H1 (cell line): Measurements from ENCODE around the gene AHI1. TPM values are rescaled to one million over a fixed set of nuclear protein-coding genes. Genes with fewer than 3 reads are reported as not detected.
"Not testable (repeated sequence)": the region's sequence is repeated elsewhere in the genome, so short reads cannot be mapped to it uniquely, and the experiment has no call there.

Experiments used
- CTCF ChIA-PET: fragments of 300-600 bp; sonication (Branson Sonifier 250); formaldehyde crosslinking; loops from one replicate; lab custom pipeline; 2021; ENCODE audit not compliant: partially characterized antibody; lab: Charles Lee
- POLR2A ChIA-PET: fragments of 300-600 bp; sonication (Branson Sonifier 250); formaldehyde crosslinking; loops from one replicate; lab custom pipeline; 2021; ENCODE audit warnings: inconsistent platforms; ENCODE audit not compliant: partially characterized antibody; lab: Charles Lee
- DNase-seq, 2 experiments: peaks; one replicate each; pipeline versions ENCODE4 v3.0.0 to v3.0.0-alpha.2; 2010 to 2022; ENCODE audit warnings: low spot score in 2 of 2, low read depth in 1 of 2, mixed read lengths in 1 of 2
- FAIRE-seq: peaks from 2 replicates; lab custom pipeline; 2011; peaks lifted over from hg19 to GRCh38; lab: Jason Lieb, UNC
- H2AFZ ChIP-seq: 2 replicates; pipeline ENCODE4 v1.8.1; 2012; ENCODE audit warnings: low read length, inconsistent platforms
- H2AK5ac ChIP-seq: 2 replicates; pipeline ENCODE4 v1.6.1; 2013; ENCODE audit warnings: low read depth, low read length
- H2BK120ac ChIP-seq: replicated peaks from 2 replicates; pipeline ENCODE3; 2013; ENCODE audit warnings: low read depth, low read length, inconsistent platforms
- H2BK12ac ChIP-seq: 2 replicates; pipeline ENCODE4 v1.6.1; 2013; ENCODE audit warnings: low read depth, low read length
- H2BK15ac ChIP-seq: 2 replicates; pipeline ENCODE4 v1.6.1; 2013; ENCODE audit warnings: low read length
- H2BK20ac ChIP-seq: 2 replicates; pipeline ENCODE4 v1.6.1; 2013; ENCODE audit warnings: low read length
- H2BK5ac ChIP-seq: 2 replicates; pipeline ENCODE4 v1.6.1; 2013; ENCODE audit warnings: low read depth, low read length
- H3K14ac ChIP-seq: 2 replicates; pipeline ENCODE4 v1.6.1; 2013; ENCODE audit warnings: inconsistent platforms; ENCODE audit not compliant: insufficient read length
- H3K18ac ChIP-seq: 2 replicates; pipeline ENCODE4 v1.6.1; 2013; ENCODE audit warnings: low read length; ENCODE audit errors: extremely low read depth
- H3K23ac ChIP-seq: 2 replicates; pipeline ENCODE4 v1.6.1; 2013; ENCODE audit warnings: inconsistent platforms; ENCODE audit not compliant: insufficient read length
- H3K23me2 ChIP-seq: 2 replicates; pipeline ENCODE4 v1.6.1; 2013; ENCODE audit warnings: low read depth, low read length
- H3K27ac ChIP-seq: 2 replicates; pipeline ENCODE4 v1.6.1; 2011; ENCODE audit warnings: low read depth, low read length, inconsistent platforms
- H3K27me3 ChIP-seq, 4 experiments: replicated peaks in 1 of 4; 1 replicate in 1 of 4; 2 replicates in 3 of 4; pipeline versions ENCODE4 v1.6.1 to v1.8.1; 2011 to 2013; ENCODE audit warnings: low read length in 3 of 4, mild to moderate bottlenecking in 3 of 4, inconsistent platforms in 2 of 4, mixed read lengths in 2 of 4, moderate library complexity in 1 of 4; ENCODE audit not compliant: control insufficient read depth in 3 of 4, insufficient read depth in 3 of 4; ENCODE audit errors: extremely low read depth in 1 of 4
- H3K36me3 ChIP-seq, 4 experiments: 2 replicates each; pipeline versions ENCODE4 v1.6.1 to v1.8.1; 2011 to 2013; ENCODE audit warnings: mild to moderate bottlenecking in 4 of 4, low read length in 3 of 4, moderate library complexity in 2 of 4, control low read depth in 1 of 4, inconsistent platforms in 1 of 4; ENCODE audit not compliant: insufficient read depth in 4 of 4, control insufficient read depth in 2 of 4
- H3K4ac ChIP-seq: replicated peaks from 2 replicates; pipeline ENCODE3; 2013; ENCODE audit warnings: low read length, low read depth, mixed read lengths, inconsistent platforms; ENCODE audit not compliant: insufficient read length
- H3K4me1 ChIP-seq, 4 experiments: replicated peaks in 1 of 4; 1 replicate in 1 of 4; 2 replicates in 3 of 4; pipeline versions ENCODE4 v1.6.1 to v1.8.1; 2011 to 2013; ENCODE audit warnings: low read length in 3 of 4, inconsistent platforms in 2 of 4, mixed read lengths in 1 of 4; ENCODE audit not compliant: insufficient read depth in 4 of 4, control insufficient read depth in 3 of 4
- H3K4me2 ChIP-seq, 2 experiments: 2 replicates each; pipeline versions ENCODE4 v1.6.1 to v1.8.1; 2011 to 2013; ENCODE audit warnings: low read depth in 2 of 2, low read length in 2 of 2, control low read depth in 1 of 2, inconsistent platforms in 1 of 2, mild to moderate bottlenecking in 1 of 2; ENCODE audit not compliant: insufficient read depth in 1 of 2
- H3K4me3 ChIP-seq, 4 experiments: fragments of 200-600, 300-600 bp in 1 of 4; sonication (generic), shearing (Covaris generic), sonication (Bioruptor Twin) in 1 of 4; 2 replicates each; pipeline versions ENCODE4 v1.5.1 to v1.8.1; 2011 to 2016; ENCODE audit warnings: low read length in 4 of 4, low read depth in 3 of 4, control low read depth in 2 of 4, inconsistent platforms in 2 of 4, mild to moderate bottlenecking in 2 of 4, mixed read lengths in 1 of 4, moderate library complexity in 1 of 4; ENCODE audit not compliant: insufficient read depth in 2 of 4; ENCODE audit errors: extremely low read depth in 1 of 4
- H3K56ac ChIP-seq: replicated peaks from 2 replicates; pipeline ENCODE3; 2013; ENCODE audit warnings: low read depth, mild to moderate bottlenecking, mixed read lengths, low read length, inconsistent platforms; ENCODE audit not compliant: insufficient read length
- H3K79me1 ChIP-seq: 2 replicates; pipeline ENCODE4 v1.6.1; 2013; ENCODE audit warnings: low read depth, low read length, control low read depth
- H3K79me2 ChIP-seq, 2 experiments: 2 replicates each; pipeline versions ENCODE4 v1.6.1 to v1.8.1; 2012 to 2013; ENCODE audit warnings: low read length in 2 of 2, mild to moderate bottlenecking in 2 of 2, inconsistent platforms in 1 of 2; ENCODE audit not compliant: insufficient read depth in 2 of 2, control insufficient read depth in 1 of 2
- H3K9ac ChIP-seq, 4 experiments: replicated peaks in 1 of 4; 1 replicate in 1 of 4; 2 replicates in 3 of 4; pipeline versions ENCODE4 v1.6.1 to v1.8.1; 2011 to 2013; ENCODE audit warnings: low read depth in 3 of 4, low read length in 3 of 4, control low read depth in 2 of 4, mild to moderate bottlenecking in 2 of 4, moderate library complexity in 2 of 4, inconsistent platforms in 1 of 4; ENCODE audit errors: extremely low read depth in 1 of 4
- H3K9me3 ChIP-seq, 2 experiments: 2 replicates each; pipeline versions ENCODE4 v1.6.1 to v1.8.1; 2012 to 2013; ENCODE audit warnings: mild to moderate bottlenecking in 2 of 2, moderate library complexity in 2 of 2, control low read depth in 1 of 2, inconsistent platforms in 1 of 2, low read depth in 1 of 2, low read length in 1 of 2, mixed read lengths in 1 of 2; ENCODE audit not compliant: insufficient read depth in 2 of 2
- H4K20me1 ChIP-seq, 2 experiments: replicated peaks in 1 of 2; 2 replicates each; pipeline versions ENCODE3 to v1.8.1; 2011 to 2013; ENCODE audit warnings: inconsistent platforms in 2 of 2, low read length in 2 of 2, mild to moderate bottlenecking in 1 of 2; ENCODE audit not compliant: insufficient read depth in 2 of 2, control insufficient read depth in 1 of 2
- H4K5ac ChIP-seq: 2 replicates; pipeline ENCODE4 v1.6.1; 2013; ENCODE audit warnings: low read length, low read depth, mixed read lengths, inconsistent platforms; ENCODE audit not compliant: insufficient read length
- H4K8ac ChIP-seq: 2 replicates; pipeline ENCODE4 v1.8.0; 2013; ENCODE audit warnings: mild to moderate bottlenecking, moderate library complexity, low read length, inconsistent platforms; ENCODE audit not compliant: insufficient read depth; ENCODE audit errors: extremely low read depth
- H4K91ac ChIP-seq: replicated peaks from 2 replicates; pipeline ENCODE3; 2013; ENCODE audit warnings: low read length, mixed read lengths, inconsistent platforms; ENCODE audit not compliant: insufficient read length
- CTCF ChIP-seq, 3 experiments: IDR thresholded peaks; 1 replicate in 2 of 3; 2 replicates in 1 of 3; pipeline versions ENCODE4 v1.5.1 to v1.6.1; 2011; ENCODE audit warnings: low read length in 3 of 3, mild to moderate bottlenecking in 3 of 3, inconsistent platforms in 2 of 3, low read depth in 1 of 3, moderate library complexity in 1 of 3; ENCODE audit not compliant: insufficient read depth in 1 of 3; ENCODE audit errors: control extremely low read depth in 1 of 3
- MAX ChIP-seq: IDR thresholded peaks from 2 replicates; pipeline ENCODE4 v1.6.1; 2012; ENCODE audit warnings: inconsistent platforms
- WGBS, 2 experiments: shearing (Covaris generic) in 1 of 2; methylation state at CpG; one replicate each; pipeline versions ENCODE4 v1.1.6 to v1.1.7; 2013 to 2015; ENCODE audit warnings: low lambda C conversion rate in 2 of 2, mixed read lengths in 2 of 2, inconsistent platforms in 1 of 2, low coverage in 1 of 2, missing lambda C conversion rate in 1 of 2; ENCODE audit not compliant: insufficient replicate concordance in 2 of 2, insufficient coverage in 1 of 2, insufficient read length in 1 of 2; ENCODE audit errors: extremely low coverage in 1 of 2, missing lambda C conversion rate in 1 of 2; 5-methylcytosine and 5-hydroxymethylcytosine counted together
- polyA plus RNA-seq, 7 experiments: library from polyadenylated mRNA; depleted of rRNA in 3 of 7; stranded (reverse) in 5 of 7; unstranded in 2 of 7; fragments of >200 nt in 5 of 7; fragments of 200-250 nt in 2 of 7; gene quantifications; 1 replicate in 5 of 7; 2 replicates in 1 of 7; 4 replicates in 1 of 7; pipeline versions ENCODE4 v1.2.1 to v1.2.3, GENCODE V29; 2011 to 2013; ENCODE audit warnings: missing spikeins in 2 of 7, mixed read lengths in 2 of 7
- total RNA-seq: library from RNA; stranded (reverse); fragmentation: NEBNext Ultra II Directional; extraction: Animal tissue kit (Norgen Biotek cat#: 25700); gene quantifications from 2 replicates; pipeline ENCODE4 v1.2.1, GENCODE V29; 2021

The AHI1 gene
- total and polyA plus RNA-seq, 2 of the 8 experiments (the other 6 are each of a cell fraction or from before 2014, with no cell fraction given): 4.2 to 19.6 TPM

- TF ChIP-seq MAX (no peak), CTCF (IDR thresholded peaks at IDR 0.05; ENCODE audit: control extremely low read depth in 1 of 3, insufficient read depth in 1 of 3, low read depth in 1 of 3, low read length in 3 of 3) (no peak)
These were observed 9.5 kb downstream of the AHI1 start (continued) for GRCh38 chr6:135488023-135488422.

GRCh38 chr6:135483903-135484302, 13.6 kb downstream of the AHI1 start:
- H2AFZ ChIP-seq, H4K8ac ChIP-seq, H3K18ac ChIP-seq, H3K23ac ChIP-seq, H3K4me1 ChIP-seq, H3K27ac ChIP-seq, H3K79me1 ChIP-seq, H3K14ac ChIP-seq, H2BK5ac ChIP-seq, POLR2A ChIA-PET, H2AK5ac ChIP-seq, H2BK15ac ChIP-seq, H2BK12ac ChIP-seq, H4K20me1 ChIP-seq, DNase-seq, CTCF ChIA-PET, H2BK120ac ChIP-seq, H4K91ac ChIP-seq, H3K23me2 ChIP-seq, FAIRE-seq, H3K4ac ChIP-seq, H3K9ac ChIP-seq, H3K56ac ChIP-seq, H4K5ac ChIP-seq, H3K79me2 ChIP-seq, H2BK20ac ChIP-seq, H3K4me2 ChIP-seq, H3K27me3 ChIP-seq, H3K4me3 ChIP-seq: not testable (repeated sequence)
- WGBS, 2 experiments: 78% methylated on average over 2 of the region's 2 CpGs; no CpG with 5 or more reads in 1 of the 2 experiments
- H3K36me3 ChIP-seq: peaks cover 0 to 47% (median 23%) of the 10 kb centered on the region in 4 experiments; a peak in 4 of 8 replicates
- peaks cover 28 to 36% of the 10 kb centered on the region in 2 experiments for H3K9me3 ChIP-seq
